ENCODE data around the gene FXYD1. TPM values are rescaled to one million over a fixed set of nuclear protein-coding genes. Genes with fewer than 3 reads are reported as not detected.

Gene FXYD1
- total RNA-seq, 4 donors from 2014 or later = 3.9 to 29.9 (median 10.1) TPM; not detected in 1

- TF ChIP-seq CTCF (IDR thresholded peaks at IDR 0.05) = no peak
- TF ChIP-seq POLR2A (IDR thresholded peaks at IDR 0.05) = no peak
- Histone ChIP-seq H3K27me3 (no peaks in the 10 kb centered on the region), H3K4me3 (peak overlapping the region; percentile 52 to 65 (median 58)), H3K4me1 (peaks cover 35 to 96% (median 39%) of the 10 kb centered on the region in 3 donors), H3K9me3 (no peaks in the 10 kb centered on the region), H3K27ac (peak overlapping the region; percentile 91 to 95 (median 93)), H3K36me3 (peaks cover 0 to 12% (median 0%) of the 10 kb centered on the region in 3 donors)
- intact Hi-C loops (cut with DNase I) = no loop called here
- 32 to 43% methylated on average over 9 to 10 of the region's 11 CpGs for WGBS, 2 donors
- DNase-seq = no peak
These were observed 20.8 kb upstream of the FXYD1 start for GRCh38 chr19:35117799-35118198.

GRCh38 chr19:35118268-35119020, 20.2 kb upstream of the FXYD1 start:
- intact Hi-C loops (cut with DNase I) = no loop called here
- TF ChIP-seq CTCF (IDR thresholded peaks at IDR 0.05) (no peak), POLR2A (IDR thresholded peaks at IDR 0.05) (peak in 2 of 4 donors; percentile 9 to 54)
- DNase-seq = no peak
- H3K4me1 ChIP-seq = peaks cover 41 to 96% (median 45%) of the 10 kb centered on the region in 3 donors
- H3K9me3 ChIP-seq = no peaks in the 10 kb centered on the region
- peak overlapping the region; percentile 52 to 65 (median 58) for H3K4me3 ChIP-seq
- WGBS, 2 donors = 36 to 44% methylated on average over 5 to 6 of the region's 13 CpGs
- H3K27ac ChIP-seq = peak overlapping the region; percentile 91 to 95 (median 93)
- H3K27me3 ChIP-seq = no peaks in the 10 kb centered on the region
- H3K36me3 ChIP-seq = peaks cover 0 to 12% (median 0%) of the 10 kb centered on the region in 3 donors

GRCh38 chr19:35119091-35119490, 19.5 kb upstream of the FXYD1 start:
- no peak for DNase-seq
- H3K27ac ChIP-seq = peak overlapping the region; percentile 87 to 95 (median 93)
- H3K36me3 ChIP-seq = peaks cover 0 to 12% (median 0%) of the 10 kb centered on the region in 3 donors
- H3K9me3 ChIP-seq = no peaks in the 10 kb centered on the region
- H3K4me1 ChIP-seq = peaks cover 48 to 96% (median 50%) of the 10 kb centered on the region in 3 donors
- H3K4me3 ChIP-seq = peak overlapping the region; percentile 52 to 65 (median 58)
- H3K27me3 ChIP-seq = no peaks in the 10 kb centered on the region
- 24 to 40% methylated on average over 2 to 5 of the region's 14 CpGs for WGBS, 2 donors
- no peak for TF ChIP-seq CTCF (IDR thresholded peaks at IDR 0.05)
- TF ChIP-seq POLR2A (IDR thresholded peaks at IDR 0.05) = no peak
- intact Hi-C loops (cut with DNase I) = no loop called here

GRCh38 chr19:35119578-35120155, 19.0 kb upstream of the FXYD1 start:
- Histone ChIP-seq H3K4me1 (peaks cover 45 to 96% (median 50%) of the 10 kb centered on the region in 3 donors), H3K27ac (peak overlapping the region; percentile 87 to 95 (median 93)), H3K36me3 (peaks cover 0 to 12% (median 0%) of the 10 kb centered on the region in 3 donors), H3K4me3 (peak overlapping the region; percentile 52 to 65 (median 58)), H3K27me3 (no peaks in the 10 kb centered on the region), H3K9me3 (no peaks in the 10 kb centered on the region)
- intact Hi-C loops (cut with DNase I) = no loop called here
- no peak for TF ChIP-seq POLR2A (IDR thresholded peaks at IDR 0.05)
- TF ChIP-seq CTCF (IDR thresholded peaks at IDR 0.05) = no peak
- no peak for DNase-seq
- 33 to 57% methylated on average over 7 to 9 of the region's 9 CpGs for WGBS, 2 donors

GRCh38 chr19:35120492-35120891, 18.1 kb upstream of the FXYD1 start:
- H3K27ac ChIP-seq = peak overlapping the region; percentile 87 to 95 (median 93)
- TF ChIP-seq POLR2A (IDR thresholded peaks at IDR 0.05) (no peak), CTCF (IDR thresholded peaks at IDR 0.05) (no peak)
- intact Hi-C loops (cut with DNase I) = no loop called here
- no peaks in the 10 kb centered on the region for H3K9me3 ChIP-seq
- H3K36me3 ChIP-seq = peaks cover 0 to 12% (median 0%) of the 10 kb centered on the region in 3 donors
- 25 to 29% methylated on average over 7 of the region's 7 CpGs for WGBS, 2 donors
- peaks cover 50 to 96% (median 50%) of the 10 kb centered on the region in 3 donors for H3K4me1 ChIP-seq
- H3K27me3 ChIP-seq = no peaks in the 10 kb centered on the region
- H3K4me3 ChIP-seq = peak overlapping the region in 3 of 4 donors; percentile 54 to 65 (median 63)
- DNase-seq = no peak

Data from esophagus squamous epithelium (tissue), 5 donors.